WTC11 (cell line): ENCODE results near the gene IRX4.

ENCODE experiments used
- ELF4 ChIP-seq: sonication (generic); formaldehyde crosslinking; IDR thresholded peaks from 2 replicates; pipeline ENCODE4 v1.8.1; 2022; ENCODE audit warnings: low read depth, mild to moderate bottlenecking, moderate library complexity, missing genetic modification reagents
- JUN ChIP-seq: sonication (generic); formaldehyde crosslinking; IDR thresholded peaks from 2 replicates; pipeline ENCODE4 v1.8.0; 2023; ENCODE audit warnings: mild to moderate bottlenecking, missing genetic modification reagents
- TF ChIP-seq, protein P1 (sequence below): fragments of 200-600 bp; IDR thresholded peaks from 2 replicates; pipeline ENCODE4 v1.8.0; 2022; ENCODE audit warnings: antibody characterized with exemption
- TF ChIP-seq, protein P2 (sequence below): sonication (generic); formaldehyde crosslinking; IDR thresholded peaks from 2 replicates; pipeline ENCODE4 v1.8.1; 2023; ENCODE audit warnings: mild to moderate bottlenecking, moderate library complexity, missing genetic modification reagents

DNA sequence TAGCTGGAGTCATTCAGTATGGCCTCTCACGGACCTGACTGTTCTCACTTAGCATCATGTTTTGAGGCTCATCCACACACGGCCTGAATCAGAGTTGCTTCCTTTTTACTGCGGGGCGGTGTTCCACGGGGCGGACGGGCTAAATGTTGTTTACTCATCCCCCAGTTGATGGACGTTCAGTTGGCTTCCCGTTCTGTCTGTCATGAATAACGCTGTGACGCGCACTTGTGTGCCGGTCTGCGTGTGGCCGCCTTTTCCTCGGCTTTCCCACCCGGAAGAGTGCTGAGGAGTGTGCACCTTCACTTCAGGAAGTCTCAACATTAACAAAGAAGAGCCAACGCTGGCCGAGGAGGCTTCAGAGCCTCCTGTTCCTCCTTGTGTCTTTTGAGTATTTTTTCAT lies 39.0 kb upstream of the IRX4 start:
- TF ChIP-seq, protein P1, sequence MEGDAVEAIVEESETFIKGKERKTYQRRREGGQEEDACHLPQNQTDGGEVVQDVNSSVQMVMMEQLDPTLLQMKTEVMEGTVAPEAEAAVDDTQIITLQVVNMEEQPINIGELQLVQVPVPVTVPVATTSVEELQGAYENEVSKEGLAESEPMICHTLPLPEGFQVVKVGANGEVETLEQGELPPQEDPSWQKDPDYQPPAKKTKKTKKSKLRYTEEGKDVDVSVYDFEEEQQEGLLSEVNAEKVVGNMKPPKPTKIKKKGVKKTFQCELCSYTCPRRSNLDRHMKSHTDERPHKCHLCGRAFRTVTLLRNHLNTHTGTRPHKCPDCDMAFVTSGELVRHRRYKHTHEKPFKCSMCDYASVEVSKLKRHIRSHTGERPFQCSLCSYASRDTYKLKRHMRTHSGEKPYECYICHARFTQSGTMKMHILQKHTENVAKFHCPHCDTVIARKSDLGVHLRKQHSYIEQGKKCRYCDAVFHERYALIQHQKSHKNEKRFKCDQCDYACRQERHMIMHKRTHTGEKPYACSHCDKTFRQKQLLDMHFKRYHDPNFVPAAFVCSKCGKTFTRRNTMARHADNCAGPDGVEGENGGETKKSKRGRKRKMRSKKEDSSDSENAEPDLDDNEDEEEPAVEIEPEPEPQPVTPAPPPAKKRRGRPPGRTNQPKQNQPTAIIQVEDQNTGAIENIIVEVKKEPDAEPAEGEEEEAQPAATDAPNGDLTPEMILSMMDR, result no peak
- TF ChIP-seq, protein P2, sequence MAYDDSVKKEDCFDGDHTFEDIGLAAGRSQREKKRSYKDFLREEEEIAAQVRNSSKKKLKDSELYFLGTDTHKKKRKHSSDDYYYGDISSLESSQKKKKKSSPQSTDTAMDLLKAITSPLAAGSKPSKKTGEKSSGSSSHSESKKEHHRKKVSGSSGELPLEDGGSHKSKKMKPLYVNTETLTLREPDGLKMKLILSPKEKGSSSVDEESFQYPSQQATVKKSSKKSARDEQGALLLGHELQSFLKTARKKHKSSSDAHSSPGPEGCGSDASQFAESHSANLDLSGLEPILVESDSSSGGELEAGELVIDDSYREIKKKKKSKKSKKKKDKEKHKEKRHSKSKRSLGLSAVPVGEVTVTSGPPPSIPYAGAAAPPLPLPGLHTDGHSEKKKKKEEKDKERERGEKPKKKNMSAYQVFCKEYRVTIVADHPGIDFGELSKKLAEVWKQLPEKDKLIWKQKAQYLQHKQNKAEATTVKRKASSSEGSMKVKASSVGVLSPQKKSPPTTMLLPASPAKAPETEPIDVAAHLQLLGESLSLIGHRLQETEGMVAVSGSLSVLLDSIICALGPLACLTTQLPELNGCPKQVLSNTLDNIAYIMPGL (CRISPR knock-in tag), result no peak
- TF ChIP-seq ELF4 (no peak), JUN (CRISPR knock-in tag) (no peak)
